ENCODE results near the gene PRKCA.
A peak's percentile ranks its signal among the peaks of the same experiment; 100 is the strongest.

Gene PRKCA

GRCh38 chr17:66667491-66668030 is 365.1 kb downstream of the PRKCA start:
- Histone ChIP-seq H3K27me3 (no peaks in the 10 kb centered on the region), H3K9me3 (no peaks in the 10 kb centered on the region), H3K4me1 (peaks cover 13% of the 10 kb centered on the region), H3K36me3 (no peaks in the 10 kb centered on the region), H3K4me3 (ENCODE audit: low read depth, low read length) (no peak overlapping the region)
- no peak for DNase-seq
- TF ChIP-seq, protein P1, sequence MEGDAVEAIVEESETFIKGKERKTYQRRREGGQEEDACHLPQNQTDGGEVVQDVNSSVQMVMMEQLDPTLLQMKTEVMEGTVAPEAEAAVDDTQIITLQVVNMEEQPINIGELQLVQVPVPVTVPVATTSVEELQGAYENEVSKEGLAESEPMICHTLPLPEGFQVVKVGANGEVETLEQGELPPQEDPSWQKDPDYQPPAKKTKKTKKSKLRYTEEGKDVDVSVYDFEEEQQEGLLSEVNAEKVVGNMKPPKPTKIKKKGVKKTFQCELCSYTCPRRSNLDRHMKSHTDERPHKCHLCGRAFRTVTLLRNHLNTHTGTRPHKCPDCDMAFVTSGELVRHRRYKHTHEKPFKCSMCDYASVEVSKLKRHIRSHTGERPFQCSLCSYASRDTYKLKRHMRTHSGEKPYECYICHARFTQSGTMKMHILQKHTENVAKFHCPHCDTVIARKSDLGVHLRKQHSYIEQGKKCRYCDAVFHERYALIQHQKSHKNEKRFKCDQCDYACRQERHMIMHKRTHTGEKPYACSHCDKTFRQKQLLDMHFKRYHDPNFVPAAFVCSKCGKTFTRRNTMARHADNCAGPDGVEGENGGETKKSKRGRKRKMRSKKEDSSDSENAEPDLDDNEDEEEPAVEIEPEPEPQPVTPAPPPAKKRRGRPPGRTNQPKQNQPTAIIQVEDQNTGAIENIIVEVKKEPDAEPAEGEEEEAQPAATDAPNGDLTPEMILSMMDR (IDR thresholded peaks at IDR 0.05; ENCODE audit: low read depth, low read length), result no peak

GRCh38 chr17:66670206-66670605 is 367.8 kb downstream of the PRKCA start:
- H3K36me3 ChIP-seq, result no peaks in the 10 kb centered on the region
- no peak overlapping the region for H3K4me3 ChIP-seq (ENCODE audit: low read depth, low read length)
- H3K27me3 ChIP-seq, result no peaks in the 10 kb centered on the region
- no peaks in the 10 kb centered on the region for H3K9me3 ChIP-seq
- H3K4me1 ChIP-seq, result no peaks in the 10 kb centered on the region
- TF ChIP-seq, protein P1 (IDR thresholded peaks at IDR 0.05; ENCODE audit: low read depth, low read length), result no peak
- DNase-seq, result no peak

- Histone ChIP-seq H3K9me3 (no peaks in the 10 kb centered on the region), H3K4me1 (no peaks in the 10 kb centered on the region), H3K4me3 (ENCODE audit: low read depth, low read length) (no peak overlapping the region), H3K36me3 (no peaks in the 10 kb centered on the region), H3K27me3 (no peaks in the 10 kb centered on the region)
- no peak for DNase-seq
- TF ChIP-seq, protein P1 (IDR thresholded peaks at IDR 0.05; ENCODE audit: low read depth, low read length), result no peak
These were observed 368.7 kb downstream of the PRKCA start for GRCh38 chr17:66671156-66671555.

DNA sequence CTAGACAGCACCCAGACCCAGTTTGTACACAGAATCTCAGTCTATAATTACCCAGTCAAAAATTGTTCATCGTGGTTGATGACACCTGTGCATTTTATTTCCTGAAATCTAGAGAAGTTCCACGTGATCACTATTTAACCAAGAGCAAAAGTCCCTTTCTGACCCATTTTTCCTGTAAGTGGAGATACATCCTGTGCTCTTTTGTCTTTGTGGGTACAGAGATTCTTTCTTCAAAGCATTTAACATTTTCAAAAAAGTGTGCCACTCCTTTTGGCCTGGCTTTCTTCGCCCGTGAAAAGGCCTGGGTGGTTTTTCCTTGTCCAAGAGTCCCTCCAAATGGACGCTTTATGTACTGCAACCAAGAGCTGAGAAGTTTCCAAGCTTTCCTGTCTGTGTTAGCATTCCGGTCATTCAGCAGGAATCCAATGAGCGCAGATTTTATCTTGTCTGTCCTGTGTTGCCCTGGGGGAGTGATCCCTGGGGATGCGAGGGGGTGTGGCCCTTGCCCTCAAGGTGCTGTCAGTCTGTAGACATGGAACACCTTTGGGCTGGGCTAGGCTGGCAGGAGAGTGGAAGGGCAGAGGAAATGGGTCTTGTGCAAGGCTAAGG is 371.4 kb downstream of the PRKCA start:
- H3K36me3 ChIP-seq, result no peaks in the 10 kb centered on the region
- H3K4me3 ChIP-seq (ENCODE audit: low read depth, low read length), result no peak overlapping the region
- TF ChIP-seq, protein P1 (IDR thresholded peaks at IDR 0.05; ENCODE audit: low read depth, low read length), result peak; percentile 91
- peak; percentile 63 for DNase-seq
- H3K27me3 ChIP-seq, result no peaks in the 10 kb centered on the region
- no peaks in the 10 kb centered on the region for H3K4me1 ChIP-seq
- H3K9me3 ChIP-seq, result no peaks in the 10 kb centered on the region

- Histone ChIP-seq H3K36me3 (no peaks in the 10 kb centered on the region), H3K4me3 (ENCODE audit: low read depth, low read length) (no peak overlapping the region), H3K4me1 (no peaks in the 10 kb centered on the region), H3K9me3 (no peaks in the 10 kb centered on the region), H3K27me3 (no peaks in the 10 kb centered on the region)
- TF ChIP-seq, protein P1 (IDR thresholded peaks at IDR 0.05; ENCODE audit: low read depth, low read length), result no peak
- DNase-seq, result no peak
These were observed 373.0 kb downstream of the PRKCA start for GRCh38 chr17:66675273-66675990.

GRCh38 chr17:66675991-66676371 is 373.6 kb downstream of the PRKCA start:
- Histone ChIP-seq H3K36me3 (no peaks in the 10 kb centered on the region), H3K4me3 (ENCODE audit: low read depth, low read length) (no peak overlapping the region), H3K9me3 (no peaks in the 10 kb centered on the region), H3K4me1 (no peaks in the 10 kb centered on the region), H3K27me3 (no peaks in the 10 kb centered on the region)
- TF ChIP-seq, protein P1 (IDR thresholded peaks at IDR 0.05; ENCODE audit: low read depth, low read length), result no peak
- no peak for DNase-seq
